Neural progenitor cell (in vitro differentiated cells): ENCODE data around the gene LRP3. TPM values are rescaled to one million over a fixed set of nuclear protein-coding genes. Genes with fewer than 3 reads are reported as not detected.

Source experiments
- DNase-seq: peaks from one replicate; pipeline ENCODE4 v3.0.0-alpha.2; 2016; ENCODE audit warnings: low spot score
- H2AFZ ChIP-seq: fragments of 200-600 bp; sonication (generic); replicated peaks from 2 replicates; pipeline ENCODE4 v1.6.1; 2016; ENCODE audit warnings: antibody characterized with exemption
- H3F3A ChIP-seq: fragments of 200-600 bp; sonication (generic); 2 replicates; pipeline ENCODE4 v1.6.1; 2016; ENCODE audit warnings: antibody characterized with exemption, low read depth
- H3K27ac ChIP-seq: fragments of 200-600 bp; sonication (generic); 2 replicates; pipeline ENCODE4 v1.5.1; 2016; ENCODE audit warnings: mild to moderate bottlenecking
- H3K27me3 ChIP-seq: fragments of 200-600 bp; sonication (generic); 2 replicates; pipeline ENCODE4 v1.6.1; 2016; ENCODE audit warnings: mild to moderate bottlenecking, moderate library complexity
- H3K36me3 ChIP-seq: fragments of 200-600 bp; sonication (generic); 2 replicates; pipeline ENCODE4 v1.5.1; 2016
- H3K4me1 ChIP-seq: fragments of 200-600 bp; sonication (generic); 2 replicates; pipeline ENCODE4 v1.6.1; 2016; ENCODE audit warnings: mixed run types
- H3K4me2 ChIP-seq: fragments of 200-600 bp; sonication (generic); 2 replicates; pipeline ENCODE4 v1.6.1; 2016
- H3K4me3 ChIP-seq: fragments of 200-600 bp; sonication (generic); 2 replicates; pipeline ENCODE4 v1.5.1; 2016
- H3K79me2 ChIP-seq: fragments of 200-600 bp; sonication (generic); 2 replicates; pipeline ENCODE4 v1.6.1; 2016; ENCODE audit warnings: low read depth
- H3K9ac ChIP-seq: fragments of 200-600 bp; sonication (generic); 2 replicates; pipeline ENCODE4 v1.6.1; 2016
- H3K9me3 ChIP-seq: fragments of 200-600 bp; sonication (generic); 2 replicates; pipeline ENCODE4 v1.5.1; 2016; ENCODE audit warnings: low read depth
- H4K20me1 ChIP-seq: fragments of 200-600 bp; sonication (generic); 2 replicates; pipeline ENCODE4 v1.6.1; 2016; ENCODE audit warnings: low read depth
- H3K27ac Mint-ChIP-seq: 3 replicates; pipeline ENCODE4 v1.8.0; 2021; ENCODE audit warnings: mixed read lengths
- H3K27me3 Mint-ChIP-seq: 2 replicates; pipeline ENCODE4 v1.8.0; 2022; ENCODE audit warnings: low read depth, mild to moderate bottlenecking, inconsistent platforms, moderate library complexity, mixed read lengths; ENCODE audit not compliant: insufficient read depth
- H3K36me3 Mint-ChIP-seq: 3 replicates; pipeline ENCODE4 v1.8.0; 2021; ENCODE audit warnings: mixed read lengths
- H3K4me1 Mint-ChIP-seq: 3 replicates; pipeline ENCODE4 v1.8.0; 2021; ENCODE audit warnings: mixed read lengths
- H3K4me3 Mint-ChIP-seq: 3 replicates; pipeline ENCODE4 v1.8.0; 2021; ENCODE audit warnings: mild to moderate bottlenecking, moderate library complexity, mixed read lengths
- H3K9me3 Mint-ChIP-seq: 3 replicates; pipeline ENCODE4 v1.8.0; 2020; ENCODE audit warnings: mixed read lengths
- CTCF ChIP-seq: fragments of 200-600 bp; sonication (generic); IDR thresholded peaks from 2 replicates; pipeline ENCODE4 v1.5.1; 2017; ENCODE audit warnings: antibody characterized with exemption, mild to moderate bottlenecking
- EZH2 ChIP-seq: fragments of 200-600 bp; sonication (generic); IDR thresholded peaks from 2 replicates; pipeline ENCODE4 v1.6.1; 2017; ENCODE audit warnings: antibody characterized with exemption, mild to moderate bottlenecking, moderate library complexity
- EZH2phosphoT487 ChIP-seq: fragments of 200-600 bp; sonication (generic); IDR thresholded peaks from 2 replicates; pipeline ENCODE4 v1.6.1; 2017; ENCODE audit warnings: antibody characterized with exemption
- total RNA-seq: library from RNA; depleted of rRNA; stranded (reverse); fragments of >200 nt; gene quantifications from 2 replicates; pipeline ENCODE4 v1.2.3, GENCODE V29; 2015; ENCODE audit warnings: low replicate concordance

Gene LRP3
- total RNA-seq, 1 donor from 2014 or later = 7.5 TPM

- TF ChIP-seq CTCF (no peak), EZH2 (no peak), EZH2phosphoT487 (no peak)
- Histone ChIP-seq H3K79me2 (no peaks in the 10 kb centered on the region), H3K27me3 (no peaks in the 10 kb centered on the region), H3K4me2 (no peak overlapping the region), H3F3A (no peaks in the 10 kb centered on the region), H3K36me3 (no peaks in the 10 kb centered on the region), H3K4me3 (no peak overlapping the region), H4K20me1 (no peaks in the 10 kb centered on the region), H3K27ac (no peak overlapping the region), H3K4me1 (peaks cover 5% of the 10 kb centered on the region), H3K9ac (no peak overlapping the region), H3K9me3 (no peaks in the 10 kb centered on the region), H2AFZ (no peak overlapping the region)
- peaks cover 2% of the 10 kb centered on the region for H3K27me3 Mint-ChIP-seq
- H3K27ac Mint-ChIP-seq = no peak overlapping the region
- H3K4me3 Mint-ChIP-seq = no peak overlapping the region
- H3K36me3 Mint-ChIP-seq = peaks cover 2% of the 10 kb centered on the region
- peaks cover 24% of the 10 kb centered on the region for H3K9me3 Mint-ChIP-seq
- DNase-seq = no peak
- H3K4me1 Mint-ChIP-seq = peaks cover 11% of the 10 kb centered on the region
These were observed 25.6 kb upstream of the LRP3 start for GRCh38 chr19:33168528-33168927.

GRCh38 chr19:33171222-33171795 is 22.8 kb upstream of the LRP3 start:
- no peak for TF ChIP-seq EZH2phosphoT487
- TF ChIP-seq CTCF = no peak
- no peak for TF ChIP-seq EZH2

GRCh38 chr19:33171916-33172359 is 22.2 kb upstream of the LRP3 start:
- Mint-ChIP-seq H3K36me3 (peaks cover 5% of the 10 kb centered on the region), H3K9me3 (peaks cover 24% of the 10 kb centered on the region), H3K4me3 (no peak overlapping the region), H3K4me1 (peaks cover 29% of the 10 kb centered on the region), H3K27me3 (peaks cover 9% of the 10 kb centered on the region), H3K27ac (no peak overlapping the region)
- Histone ChIP-seq H3K36me3 (no peaks in the 10 kb centered on the region), H3K4me3 (no peak overlapping the region), H4K20me1 (no peaks in the 10 kb centered on the region), H3K4me2 (no peak overlapping the region), H3K4me1 (peaks cover 10% of the 10 kb centered on the region), H3K79me2 (peaks cover 9% of the 10 kb centered on the region), H3K27me3 (no peaks in the 10 kb centered on the region), H3K9ac (no peak overlapping the region), H3K27ac (no peak overlapping the region), H2AFZ (no peak overlapping the region), H3F3A (peaks cover 7% of the 10 kb centered on the region), H3K9me3 (no peaks in the 10 kb centered on the region)
- TF ChIP-seq EZH2phosphoT487 = no peak
- no peak for TF ChIP-seq EZH2
- TF ChIP-seq CTCF = no peak
- DNase-seq = no peak

More at GRCh38 chr19:33171222-33171795, 22.8 kb upstream of the LRP3 start:
- H3K9me3 ChIP-seq = no peaks in the 10 kb centered on the region
- H3K36me3 ChIP-seq = no peaks in the 10 kb centered on the region
- H3K4me3 ChIP-seq = no peak overlapping the region
- H3K27ac Mint-ChIP-seq = no peak overlapping the region
- H3K79me2 ChIP-seq = peaks cover 9% of the 10 kb centered on the region
- H3K4me2 ChIP-seq = no peak overlapping the region
- no peak overlapping the region for H3K27ac ChIP-seq
- H3K4me3 Mint-ChIP-seq = no peak overlapping the region
- H3K9ac ChIP-seq = no peak overlapping the region
- no peaks in the 10 kb centered on the region for H4K20me1 ChIP-seq
- H3K27me3 Mint-ChIP-seq = peaks cover 5% of the 10 kb centered on the region
- H3K9me3 Mint-ChIP-seq = peaks cover 21% of the 10 kb centered on the region
- peaks cover 4% of the 10 kb centered on the region for H3F3A ChIP-seq
- H2AFZ ChIP-seq = no peak overlapping the region
- no peaks in the 10 kb centered on the region for H3K27me3 ChIP-seq
- peaks cover 26% of the 10 kb centered on the region for H3K4me1 Mint-ChIP-seq
- H3K36me3 Mint-ChIP-seq = peaks cover 2% of the 10 kb centered on the region
- no peak for DNase-seq
- H3K4me1 ChIP-seq = peaks cover 10% of the 10 kb centered on the region
